Measurements from ENCODE around the gene MGAT1.
"Not testable (repeated sequence)": the region's sequence is repeated elsewhere in the genome, so short reads cannot be mapped to it uniquely, and the experiment has no call there.

Gene MGAT1

GRCh38 chr5:180802325-180803180, at the start of gene MGAT1:
Gene MGAT1 (minus strand): TSS chr5:180802806. CDS start chr5:180792971, 9,835 bp downstream.
- DNase-seq (ENCODE audit: low spot score) (peak; percentile 91), FAIRE-seq (no peak)

GRCh38 chr5:180850434-180851078, 48.0 kb upstream of the MGAT1 start:
- FAIRE-seq, result no peak
- DNase-seq (ENCODE audit: low spot score), result no peak

GRCh38 chr5:180849827-180850226, 47.2 kb upstream of the MGAT1 start:
- DNase-seq (ENCODE audit: low spot score), result no peak
- FAIRE-seq, result no peak

GRCh38 chr5:180848878-180849277, 46.3 kb upstream of the MGAT1 start:
- FAIRE-seq (no peak), DNase-seq (ENCODE audit: low spot score) (no peak)

GRCh38 chr5:180848265-180848664, 45.7 kb upstream of the MGAT1 start:
- no peak for FAIRE-seq
- no peak for DNase-seq (ENCODE audit: low spot score)

GRCh38 chr5:180847026-180847425, 44.4 kb upstream of the MGAT1 start:
- FAIRE-seq, result no peak
- DNase-seq (ENCODE audit: low spot score), result no peak

GRCh38 chr5:180844858-180845257, 42.3 kb upstream of the MGAT1 start:
- FAIRE-seq, result no peak

GRCh38 chr5:180844432-180844831, 41.8 kb upstream of the MGAT1 start:
- DNase-seq (ENCODE audit: low spot score) (no peak), FAIRE-seq (no peak)

More at GRCh38 chr5:180844858-180845257, 42.3 kb upstream of the MGAT1 start:
- no peak for DNase-seq (ENCODE audit: low spot score)

- no peak for FAIRE-seq
- DNase-seq (ENCODE audit: low spot score), result no peak
These were observed 37.3 kb upstream of the MGAT1 start for GRCh38 chr5:180839935-180840334.

- no peak for DNase-seq (ENCODE audit: low spot score)
- FAIRE-seq, result no peak
These were observed 36.6 kb upstream of the MGAT1 start for GRCh38 chr5:180839227-180839626.

- FAIRE-seq, result no peak
- DNase-seq (ENCODE audit: low spot score), result no peak
These were observed 34.9 kb upstream of the MGAT1 start for GRCh38 chr5:180837478-180837877.

- DNase-seq (ENCODE audit: low spot score) (no peak), FAIRE-seq (no peak)
These were observed 30.0 kb upstream of the MGAT1 start for GRCh38 chr5:180832638-180833068.

GRCh38 chr5:180831139-180832093, 28.8 kb upstream of the MGAT1 start:
- DNase-seq (ENCODE audit: low spot score) (peak; percentile 92), FAIRE-seq (no peak)

- no peak for FAIRE-seq
- peak; percentile 65 for DNase-seq (ENCODE audit: low spot score)
These were observed 27.9 kb upstream of the MGAT1 start for GRCh38 chr5:180830253-180831138.

GRCh38 chr5:180829726-180830125, 27.1 kb upstream of the MGAT1 start:
- FAIRE-seq, result no peak
- DNase-seq (ENCODE audit: low spot score), result no peak

GRCh38 chr5:180828756-180829531, 26.3 kb upstream of the MGAT1 start:
- FAIRE-seq; DNase-seq (ENCODE audit: low spot score): not testable (repeated sequence)

GRCh38 chr5:180827374-180827773, 24.8 kb upstream of the MGAT1 start:
- not testable (repeated sequence) for DNase-seq (ENCODE audit: low spot score); FAIRE-seq

GRCh38 chr5:180825768-180826525, 23.3 kb upstream of the MGAT1 start:
- FAIRE-seq (no peak), DNase-seq (ENCODE audit: low spot score) (peak; percentile 64)

Data from urothelium cell line (cell line).